ENCODE measurements around the gene SH2D6.
"Not testable (repeated sequence)": the region's sequence is repeated elsewhere in the genome, so short reads cannot be mapped to it uniquely, and the experiment has no call there.

The SH2D6 gene

GRCh38 chr2:85439025-85439472 is 20.5 kb downstream of the SH2D6 start:
- no peak for DNase-seq (ENCODE audit: low read depth in 2 of 2)

GRCh38 chr2:85439569-85439968 is 21.1 kb downstream of the SH2D6 start:
- not testable (repeated sequence) for DNase-seq (ENCODE audit: low read depth in 2 of 2)

GRCh38 chr2:85439986-85440385 is 21.5 kb downstream of the SH2D6 start:
- no peak for DNase-seq (ENCODE audit: low read depth in 2 of 2)

GRCh38 chr2:85440729-85441128 is 22.2 kb downstream of the SH2D6 start:
- no peak for DNase-seq (ENCODE audit: low read depth in 2 of 2)

GRCh38 chr2:85441864-85442263 is 23.4 kb downstream of the SH2D6 start:
- DNase-seq (ENCODE audit: low read depth in 2 of 2) = no peak

- DNase-seq (ENCODE audit: low read depth in 2 of 2) = no peak
Measured at GRCh38 chr2:85444629-85445172, 26.2 kb downstream of the SH2D6 start.

GRCh38 chr2:85445316-85446295 is 27.1 kb downstream of the SH2D6 start:
- no peak for DNase-seq (ENCODE audit: low read depth in 2 of 2)

- no peak for DNase-seq (ENCODE audit: low read depth in 2 of 2)
Measured at GRCh38 chr2:85446296-85447221, 28.0 kb downstream of the SH2D6 start.

- DNase-seq (ENCODE audit: low read depth in 2 of 2) = no peak
Measured at GRCh38 chr2:85447222-85447585, 28.7 kb downstream of the SH2D6 start.

GRCh38 chr2:85448461-85449213 is 30.1 kb downstream of the SH2D6 start:
- DNase-seq (ENCODE audit: low read depth in 2 of 2) = no peak

GRCh38 chr2:85449214-85449588 is 30.7 kb downstream of the SH2D6 start:
- no peak for DNase-seq (ENCODE audit: low read depth in 2 of 2)

GRCh38 chr2:85452237-85452636 is 33.7 kb downstream of the SH2D6 start:
- DNase-seq (ENCODE audit: low read depth in 2 of 2) = no peak

- no peak for DNase-seq (ENCODE audit: low read depth in 2 of 2)
Measured at GRCh38 chr2:85453571-85453970, 35.1 kb downstream of the SH2D6 start.

- no peak for DNase-seq (ENCODE audit: low read depth in 2 of 2)
Measured at GRCh38 chr2:85455552-85456090, 37.1 kb downstream of the SH2D6 start.

GRCh38 chr2:85457043-85457442 is 38.5 kb downstream of the SH2D6 start:
- no peak for DNase-seq (ENCODE audit: low read depth in 2 of 2)

- DNase-seq (ENCODE audit: low read depth in 2 of 2) = no peak
Measured at GRCh38 chr2:85457877-85458316, 39.4 kb downstream of the SH2D6 start.

- DNase-seq (ENCODE audit: low read depth in 2 of 2) = no peak
Measured at GRCh38 chr2:85458601-85459563, 40.4 kb downstream of the SH2D6 start.

- DNase-seq (ENCODE audit: low read depth in 2 of 2) = no peak
Measured at GRCh38 chr2:85459771-85460170, 41.3 kb downstream of the SH2D6 start.

- no peak for DNase-seq (ENCODE audit: low read depth in 2 of 2)
Measured at GRCh38 chr2:85462322-85462721, 43.8 kb downstream of the SH2D6 start.

Data from stimulated activated CD8-positive, alpha-beta memory T cell treated with anti-CD3 and anti-CD28 coated beads, Interleukin-7, amount 100 ng/mL, for 1 hour (primary cell).